Body of pancreas (tissue), 4 donors: Measurements from ENCODE around the gene TGFB2. TPM values are rescaled to one million over a fixed set of nuclear protein-coding genes. Genes with fewer than 3 reads are reported as not detected.
A peak's percentile ranks its signal among the peaks of the same experiment; 100 is the strongest.

ENCODE experiments used
- ATAC-seq: fragments of 150-250 bp; one replicate; pipeline ENCODE4 v1.9.1; 2016
- DNase-seq, 4 donors: peaks; one replicate each; pipeline ENCODE4 v3.0.0-alpha.2; 2019
- H3K27ac ChIP-seq, 4 donors: fragments of 200-600 bp; sonication (generic); 1 replicate in 3 of 4; 2 replicates in 1 of 4; pipeline versions ENCODE4 v1.5.1 to v1.6.1; 2016 to 2019; ENCODE audit warnings: mild to moderate bottlenecking in 1 of 4, mixed read lengths in 1 of 4, moderate library complexity in 1 of 4
- H3K27me3 ChIP-seq, 2 donors: fragments of 200-600 bp; sonication (generic); one replicate each; pipeline ENCODE4 v1.6.0; 2016; ENCODE audit warnings: mild to moderate bottlenecking in 1 of 2
- H3K36me3 ChIP-seq, 2 donors: fragments of 200-600 bp; sonication (generic); replicated peaks in 1 of 2; 2 replicates each; pipeline ENCODE4 v1.5.1; 2016; ENCODE audit warnings: low read depth in 2 of 2; ENCODE audit not compliant: insufficient read depth in 1 of 2
- H3K4me1 ChIP-seq: fragments of 200-600 bp; sonication (generic); one replicate; pipeline ENCODE4 v1.6.0; 2016
- H3K4me3 ChIP-seq, 2 donors: fragments of 200-600 bp; sonication (generic); 1 replicate in 1 of 2; 2 replicates in 1 of 2; pipeline ENCODE4 v1.5.1; 2016 to 2019
- H3K9me3 ChIP-seq, 3 donors: fragments of 200-600 bp; sonication (generic); 1 replicate in 2 of 3; 2 replicates in 1 of 3; pipeline ENCODE4 v1.5.1; 2016
- CTCF ChIP-seq, 7 experiments: fragments of 450-650 bp in 4 of 7; fragments of 200-600 bp in 3 of 7; sonication (generic) in 3 of 7; IDR thresholded peaks; one replicate each; pipeline ENCODE4 v1.5.1; 2016 to 2019; ENCODE audit warnings: antibody characterized with exemption in 7 of 7
- POLR2A ChIP-seq, 3 donors: fragments of 450-650 bp; IDR thresholded peaks; one replicate each; pipeline ENCODE4 v1.6.1; 2016; ENCODE audit warnings: antibody characterized with exemption in 3 of 3, mild to moderate bottlenecking in 2 of 3
- WGBS, 2 donors: methylation state at CpG; one replicate each; pipeline ENCODE4 v1.1.5; 2017; 5-methylcytosine and 5-hydroxymethylcytosine counted together
- intact Hi-C: fragments of 100-400 bp; cut with DNase I; formaldehyde crosslinking; loops from one replicate; pipeline ENCODE4 v1.15.1; 2023
- total RNA-seq, 2 donors: library from RNA; depleted of rRNA; stranded (reverse); fragments of >200 nt; gene quantifications; one replicate each; pipeline ENCODE4 v1.1.0, GENCODE V29; 2016

TGFB2 gene
- total RNA-seq, 2 donors from 2014 or later = 4.3 to 4.9 TPM

- intact Hi-C loops = no loop called here
- WGBS, 2 donors = 65 to 66% methylated on average over 2 of the region's 2 CpGs
- TF ChIP-seq POLR2A (IDR thresholded peaks at IDR 0.05) (no peak), CTCF (IDR thresholded peaks at IDR 0.05) (no peak)
- Histone ChIP-seq H3K27ac (peak overlapping the region in 3 of 4 donors; percentile 1 to 10 (median 9)), H3K4me3 (no peak overlapping the region), H3K9me3 (no peaks in the 10 kb centered on the region), H3K36me3 (no peaks in the 10 kb centered on the region), H3K4me1 (peaks cover 17% of the 10 kb centered on the region), H3K27me3 (no peaks in the 10 kb centered on the region)
- ATAC-seq (no peak), DNase-seq (no peak)
These were observed 24.8 kb downstream of the TGFB2 start for GRCh38 chr1:218369688-218370511.

- Histone ChIP-seq H3K4me3 (no peak overlapping the region), H3K27ac (peak overlapping the region in 2 of 4 donors; percentile 9 to 32), H3K9me3 (no peaks in the 10 kb centered on the region), H3K36me3 (no peaks in the 10 kb centered on the region), H3K4me1 (peaks cover 17% of the 10 kb centered on the region), H3K27me3 (no peaks in the 10 kb centered on the region)
- 56 to 63% methylated on average over 8 of the region's 8 CpGs for WGBS, 2 donors
- DNase-seq (peak in 1 of 4 donors; percentile 40), ATAC-seq (peak; percentile 42)
- TF ChIP-seq POLR2A (IDR thresholded peaks at IDR 0.05) (no peak), CTCF (IDR thresholded peaks at IDR 0.05) (no peak)
- intact Hi-C loops = no loop called here
These were observed 27.0 kb downstream of the TGFB2 start for GRCh38 chr1:218371927-218372672.

DNA sequence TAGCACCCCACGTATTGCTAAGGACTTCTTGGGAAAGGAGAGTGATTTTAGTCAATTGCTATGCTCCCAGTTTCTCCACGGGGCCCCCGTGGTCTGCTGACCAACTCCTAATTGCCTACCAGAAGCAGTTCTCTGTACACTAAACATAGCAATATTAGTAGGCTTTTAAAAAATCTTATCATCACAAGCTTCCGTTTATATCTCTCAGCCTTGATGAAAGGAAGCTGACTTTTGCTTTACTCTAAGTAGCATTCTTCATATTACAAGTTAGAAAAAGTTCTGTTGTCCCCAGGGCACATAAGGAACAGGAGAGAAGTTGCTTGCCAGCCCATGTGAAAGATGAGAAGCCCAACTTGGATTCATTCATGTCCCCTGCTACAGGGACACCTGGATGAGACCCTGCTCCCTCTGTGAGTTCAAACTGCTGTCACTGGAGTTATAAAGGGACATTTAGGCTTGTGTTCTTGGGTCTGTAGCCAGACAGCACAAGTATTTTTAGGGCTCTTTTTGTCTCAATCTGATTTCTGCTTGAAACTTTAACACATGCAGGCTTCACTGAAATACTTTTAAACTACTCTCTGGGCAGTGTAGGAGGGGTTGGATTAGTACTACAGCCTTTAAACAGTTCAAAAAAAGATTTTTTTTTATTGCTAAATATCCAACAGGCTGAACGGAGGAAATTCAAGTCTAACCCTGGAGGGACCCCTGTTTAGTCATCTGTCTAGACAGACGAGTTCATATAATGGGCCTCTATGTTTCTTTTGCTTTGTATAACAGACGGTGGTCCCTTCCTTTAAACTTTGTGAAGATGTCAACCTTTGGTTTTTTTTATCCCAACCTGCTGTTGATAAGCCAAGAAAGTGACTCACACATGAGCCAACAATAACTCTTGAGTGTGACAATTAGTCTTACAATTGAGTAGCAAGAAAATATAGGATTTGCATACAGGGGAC is 29.5 kb downstream of the TGFB2 start:
- TF ChIP-seq POLR2A (IDR thresholded peaks at IDR 0.05) (no peak), CTCF (IDR thresholded peaks at IDR 0.05) (no peak)
- H3K4me1 ChIP-seq = peaks cover 17% of the 10 kb centered on the region
- ATAC-seq = peak; percentile 20
- H3K4me3 ChIP-seq = no peak overlapping the region
- intact Hi-C loops = no loop called here
- no peak for DNase-seq
- no peak overlapping the region for H3K27ac ChIP-seq
- H3K36me3 ChIP-seq = no peaks in the 10 kb centered on the region
- 55 to 59% methylated on average over 7 of the region's 7 CpGs for WGBS, 2 donors
- no peaks in the 10 kb centered on the region for H3K9me3 ChIP-seq
- no peaks in the 10 kb centered on the region for H3K27me3 ChIP-seq

- Histone ChIP-seq H3K4me1 (peaks cover 34% of the 10 kb centered on the region), H3K27me3 (no peaks in the 10 kb centered on the region), H3K4me3 (no peak overlapping the region), H3K9me3 (no peaks in the 10 kb centered on the region), H3K27ac (no peak overlapping the region), H3K36me3 (no peaks in the 10 kb centered on the region)
- ATAC-seq (no peak), DNase-seq (no peak)
- WGBS, 2 donors = 36 to 76% methylated on average over 2 of the region's 2 CpGs
- TF ChIP-seq CTCF (IDR thresholded peaks at IDR 0.05) (no peak), POLR2A (IDR thresholded peaks at IDR 0.05) (no peak)
- intact Hi-C loops = no loop called here
These were observed 31.6 kb downstream of the TGFB2 start for GRCh38 chr1:218376722-218377121.
